ENCODE results near the gene SIPA1L3. TPM values are rescaled to one million over a fixed set of nuclear protein-coding genes. Genes with fewer than 3 reads are reported as not detected.

Gene SIPA1L3
- total RNA-seq, 2 donors from 2014 or later, result 13.2 to 13.9 TPM

GRCh38 chr19:37966211-37966661 is 59.2 kb downstream of the SIPA1L3 start:
- intact Hi-C loops (cut with DNase I), result no loop called here

DNA sequence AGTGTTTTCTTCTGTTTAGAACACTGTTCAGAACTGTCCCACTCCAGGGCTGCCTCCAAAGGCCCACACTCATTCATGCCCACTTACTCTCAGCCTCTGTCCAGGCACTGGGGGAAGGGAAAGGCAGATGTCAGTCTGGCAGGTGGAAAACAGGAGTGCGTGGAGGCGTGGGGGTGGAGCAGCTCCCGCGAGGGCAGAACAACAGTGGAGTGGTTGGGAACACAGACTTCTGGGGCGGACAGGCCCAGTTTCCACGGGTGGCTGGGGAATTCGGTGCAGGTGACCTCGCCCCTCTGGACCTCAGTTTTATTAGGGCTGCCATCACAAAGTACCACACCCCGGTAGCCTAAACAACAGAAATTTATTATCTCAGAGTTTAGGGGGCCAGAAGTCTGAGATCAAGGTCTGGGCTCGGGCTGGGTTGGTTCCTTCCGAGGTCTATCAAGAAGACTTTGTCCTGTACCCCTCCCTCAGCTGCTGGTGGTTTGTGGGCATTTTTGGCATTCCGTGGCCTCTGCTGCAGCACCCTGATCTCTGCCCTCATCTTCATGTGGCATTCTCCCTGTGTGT is 59.7 kb downstream of the SIPA1L3 start:
- peak; percentile 52 for DNase-seq (ENCODE audit: low spot score)
- intact Hi-C loops (cut with DNase I), result no loop called here

More at GRCh38 chr19:37966211-37966661, 59.2 kb downstream of the SIPA1L3 start:
- peak; percentile 65 for DNase-seq (ENCODE audit: low spot score)

GRCh38 chr19:37969695-37970094 is 62.7 kb downstream of the SIPA1L3 start:
- intact Hi-C loops (cut with DNase I), result no loop called here
- no peak for DNase-seq (ENCODE audit: low spot score)

DNA sequence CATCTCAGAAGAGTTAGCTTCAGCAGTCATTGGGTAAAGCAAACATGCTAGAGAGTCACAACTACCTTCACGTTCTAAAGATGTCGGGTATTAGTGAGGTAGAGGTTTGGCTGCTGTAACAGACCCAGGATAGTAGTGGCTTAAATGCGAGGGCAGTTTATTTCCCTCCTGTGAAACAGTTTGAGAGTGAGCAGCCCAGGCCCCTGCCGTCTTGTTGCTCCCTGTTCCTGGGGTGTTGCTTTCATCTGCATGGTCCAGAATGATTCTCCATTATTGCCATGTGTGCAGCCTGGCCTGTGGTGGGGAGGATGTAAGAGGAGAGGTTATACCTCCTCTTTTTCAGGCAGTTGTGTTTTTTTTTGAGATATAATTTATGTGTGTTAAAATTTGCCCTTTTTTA is 63.7 kb downstream of the SIPA1L3 start:
- intact Hi-C loops (cut with DNase I), result no loop called here
- peak; percentile 30 for DNase-seq (ENCODE audit: low spot score)

DNA sequence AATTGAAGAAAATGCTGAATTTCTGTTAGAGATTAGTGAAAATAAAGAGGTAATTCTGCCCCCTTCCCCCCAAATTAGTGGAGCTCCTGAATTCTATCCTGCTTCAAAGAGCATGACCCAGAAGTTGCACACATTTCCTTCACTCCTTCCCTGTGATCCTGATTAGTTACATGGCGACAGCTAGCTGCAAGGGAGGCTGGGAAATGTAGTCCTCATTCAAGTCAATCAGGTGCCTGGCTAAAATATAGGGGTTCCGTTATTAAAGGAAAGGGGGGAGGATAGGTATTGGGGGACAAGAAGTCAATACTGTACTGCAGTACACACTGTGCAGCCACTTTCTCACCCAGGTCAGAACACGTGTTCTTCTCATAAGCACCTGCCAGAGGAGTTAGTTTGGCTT is 65.8 kb downstream of the SIPA1L3 start:
- intact Hi-C loops (cut with DNase I), result no loop called here
- DNase-seq (ENCODE audit: low spot score), result peak; percentile 29

DNA sequence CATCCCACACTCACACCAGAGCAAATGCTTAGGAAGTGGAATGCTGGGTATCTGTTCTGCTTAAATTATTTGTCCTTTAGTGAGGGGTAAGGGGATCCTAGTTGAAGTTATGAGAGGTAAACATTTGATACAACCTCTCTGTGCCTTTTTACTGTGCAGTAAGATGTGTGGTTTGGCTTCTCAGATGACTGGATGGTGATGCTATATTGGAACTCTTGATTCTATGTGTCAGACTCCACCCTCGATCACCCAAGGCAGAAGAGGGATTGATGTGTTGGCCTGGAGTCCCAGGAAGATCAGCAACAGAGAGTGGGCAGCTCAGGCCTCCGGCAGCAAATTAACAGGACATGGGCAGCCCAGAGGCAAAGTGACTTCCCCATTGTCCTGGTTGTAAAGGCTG is 66.7 kb downstream of the SIPA1L3 start:
- intact Hi-C loops (cut with DNase I), result no loop called here
- peak; percentile 12 for DNase-seq (ENCODE audit: low spot score)

DNA sequence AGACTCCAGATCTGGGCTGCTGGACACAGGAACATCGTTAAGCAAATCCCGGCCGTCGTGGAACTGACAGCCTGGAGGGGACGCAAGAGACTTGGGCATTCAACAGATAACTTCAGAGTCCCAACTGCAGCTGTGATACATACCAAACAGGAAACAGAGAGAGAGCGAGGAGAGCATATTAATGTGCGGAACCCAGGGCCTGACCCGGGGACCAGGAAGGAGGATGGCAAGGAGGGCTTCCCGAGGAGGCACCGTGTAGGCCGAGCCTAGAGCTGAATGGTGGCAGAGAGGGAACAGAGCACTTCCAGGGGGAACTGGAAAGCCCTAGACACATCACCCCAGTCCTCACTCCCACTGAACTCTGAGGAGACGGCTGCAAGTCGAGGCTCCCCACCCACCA is 68.1 kb downstream of the SIPA1L3 start:
- intact Hi-C loops (cut with DNase I), result no loop called here
- DNase-seq (ENCODE audit: low spot score), result peak; percentile 43

- peak; percentile 49 for DNase-seq (ENCODE audit: low spot score)
- intact Hi-C loops (cut with DNase I), result no loop called here
These were observed 68.8 kb downstream of the SIPA1L3 start for GRCh38 chr19:37975596-37976515.

- peak; percentile 46 for DNase-seq (ENCODE audit: low spot score)
- intact Hi-C loops (cut with DNase I), result no loop called here
These were observed 70.4 kb downstream of the SIPA1L3 start for GRCh38 chr19:37977391-37977790.

DNA sequence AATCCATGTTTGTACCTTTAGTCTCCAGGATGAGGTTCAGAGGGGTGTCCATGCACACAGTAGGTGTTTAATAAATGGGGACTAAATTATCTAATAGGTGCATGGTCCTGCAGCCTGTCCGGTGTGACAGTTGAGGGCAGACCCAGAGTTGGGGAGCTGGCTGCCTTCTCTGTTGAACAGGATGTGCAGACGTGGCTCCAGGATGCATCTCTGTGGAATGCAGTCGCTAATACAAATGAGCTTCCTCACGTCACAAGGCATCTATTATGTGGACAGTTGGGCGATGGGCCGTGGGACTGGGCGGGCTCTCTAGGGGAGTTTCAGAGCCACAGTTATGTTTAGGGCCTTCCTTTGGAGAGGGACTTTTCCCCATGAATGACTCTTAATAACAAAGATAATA is 71.0 kb downstream of the SIPA1L3 start:
- peak; percentile 75 for DNase-seq (ENCODE audit: low spot score)
- intact Hi-C loops (cut with DNase I), result no loop called here

- intact Hi-C loops (cut with DNase I), result loop anchor here in 1 of 2 donors (5.0 kb wide), 1 partner anchor 47 kb away; no protein-coding TSS in a partner anchor
- DNase-seq (ENCODE audit: low spot score), result peak; percentile 74
These were observed 72.6 kb downstream of the SIPA1L3 start for GRCh38 chr19:37979547-37980082.

- DNase-seq (ENCODE audit: low spot score), result peak; percentile 59
- intact Hi-C loops (cut with DNase I), result loop anchor here in 1 of 2 donors (5.0 kb wide), 1 partner anchor 48 kb away; no protein-coding TSS in a partner anchor
These were observed 73.6 kb downstream of the SIPA1L3 start for GRCh38 chr19:37980419-37981170.

- intact Hi-C loops (cut with DNase I), result loop anchor here in 1 of 2 donors (5.0 kb wide), 1 partner anchor 50 kb away; no protein-coding TSS in a partner anchor
- peak; percentile 35 for DNase-seq (ENCODE audit: low spot score)
These were observed 74.9 kb downstream of the SIPA1L3 start for GRCh38 chr19:37981785-37982475.

DNA sequence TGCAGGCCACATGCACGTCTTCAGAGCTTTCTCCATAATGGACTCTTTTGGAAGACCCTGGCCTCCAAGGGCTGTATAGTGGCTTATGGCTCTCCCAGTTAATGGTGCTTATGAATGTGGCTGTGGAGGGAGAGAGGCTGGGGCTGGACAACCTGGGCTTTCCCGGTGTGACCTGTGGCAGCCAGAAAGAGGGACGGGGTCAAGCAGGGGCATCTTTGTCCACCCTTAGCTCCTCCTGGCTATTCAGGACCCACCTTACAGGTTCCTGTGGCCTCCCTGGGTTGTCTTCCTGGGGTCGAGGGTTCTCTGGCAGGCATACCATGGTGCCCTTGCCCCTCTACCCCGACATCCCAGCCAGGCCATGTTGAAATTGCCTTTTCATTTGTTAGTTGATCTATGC is 75.6 kb downstream of the SIPA1L3 start:
- DNase-seq (ENCODE audit: low spot score), result peak; percentile 53
- intact Hi-C loops (cut with DNase I), result loop anchor here in 1 of 2 donors (5.0 kb wide), 1 partner anchor 50 kb away; no protein-coding TSS in a partner anchor

GRCh38 chr19:37983153-37983552 is 76.1 kb downstream of the SIPA1L3 start:
- intact Hi-C loops (cut with DNase I), result loop anchor here in 1 of 2 donors (5.0 kb wide), 1 partner anchor 51 kb away; no protein-coding TSS in a partner anchor
- peak; percentile 18 for DNase-seq (ENCODE audit: low spot score)

DNA sequence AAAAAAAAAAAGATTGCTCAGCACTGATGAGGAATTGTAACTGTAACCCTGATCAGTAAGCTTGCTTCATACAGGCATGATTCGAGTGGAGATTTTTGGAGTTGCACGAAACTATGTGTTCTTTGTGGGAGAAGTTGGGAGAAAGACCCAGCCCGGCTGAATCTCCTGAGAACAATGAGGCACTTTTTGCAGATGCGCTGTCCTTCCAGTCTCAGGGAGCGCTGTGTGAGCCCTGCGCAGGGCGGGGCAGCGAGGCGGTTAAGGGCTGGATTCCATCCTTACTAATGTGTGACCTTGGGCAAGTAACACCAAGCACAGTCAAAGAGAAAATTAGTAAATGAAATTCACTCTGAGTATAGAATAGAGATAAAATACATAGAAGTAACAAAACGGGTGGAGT is 76.9 kb downstream of the SIPA1L3 start:
- intact Hi-C loops (cut with DNase I), result loop anchor here in 1 of 2 donors (5.0 kb wide), 1 partner anchor 52 kb away; no protein-coding TSS in a partner anchor

GRCh38 chr19:37986048-37986750 is 79.2 kb downstream of the SIPA1L3 start:
- intact Hi-C loops (cut with DNase I), result no loop called here

More for the DNA sequence above, 76.9 kb downstream of the SIPA1L3 start:
- DNase-seq (ENCODE audit: low spot score), result peak; percentile 31

More at GRCh38 chr19:37986048-37986750, 79.2 kb downstream of the SIPA1L3 start:
- peak; percentile 49 for DNase-seq (ENCODE audit: low spot score)
